ENCODE data around the gene ZNF644.

DNA sequence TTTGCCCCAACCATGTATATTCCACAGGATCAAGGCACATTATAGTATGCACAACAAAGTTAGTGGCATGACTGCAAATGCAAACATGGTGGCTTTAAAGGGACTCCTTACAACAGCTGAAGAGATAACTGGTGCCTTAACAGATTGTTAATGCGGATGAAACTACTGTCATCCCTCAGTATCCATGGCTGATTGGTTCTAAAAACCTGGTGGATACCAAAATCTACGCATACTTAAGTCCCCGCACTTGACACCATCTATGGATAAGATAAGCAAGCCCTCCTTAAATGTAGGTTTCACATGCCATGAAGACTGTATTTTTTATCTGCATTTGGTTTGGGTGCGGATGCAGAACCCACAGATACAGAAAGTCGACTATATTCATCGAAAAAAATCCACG, 73.5 kb downstream of the ZNF644 start:
- TF ChIP-seq, protein P1, sequence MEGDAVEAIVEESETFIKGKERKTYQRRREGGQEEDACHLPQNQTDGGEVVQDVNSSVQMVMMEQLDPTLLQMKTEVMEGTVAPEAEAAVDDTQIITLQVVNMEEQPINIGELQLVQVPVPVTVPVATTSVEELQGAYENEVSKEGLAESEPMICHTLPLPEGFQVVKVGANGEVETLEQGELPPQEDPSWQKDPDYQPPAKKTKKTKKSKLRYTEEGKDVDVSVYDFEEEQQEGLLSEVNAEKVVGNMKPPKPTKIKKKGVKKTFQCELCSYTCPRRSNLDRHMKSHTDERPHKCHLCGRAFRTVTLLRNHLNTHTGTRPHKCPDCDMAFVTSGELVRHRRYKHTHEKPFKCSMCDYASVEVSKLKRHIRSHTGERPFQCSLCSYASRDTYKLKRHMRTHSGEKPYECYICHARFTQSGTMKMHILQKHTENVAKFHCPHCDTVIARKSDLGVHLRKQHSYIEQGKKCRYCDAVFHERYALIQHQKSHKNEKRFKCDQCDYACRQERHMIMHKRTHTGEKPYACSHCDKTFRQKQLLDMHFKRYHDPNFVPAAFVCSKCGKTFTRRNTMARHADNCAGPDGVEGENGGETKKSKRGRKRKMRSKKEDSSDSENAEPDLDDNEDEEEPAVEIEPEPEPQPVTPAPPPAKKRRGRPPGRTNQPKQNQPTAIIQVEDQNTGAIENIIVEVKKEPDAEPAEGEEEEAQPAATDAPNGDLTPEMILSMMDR (IDR thresholded peaks at IDR 0.05), result no peak
- no peak for TF ChIP-seq EZH2 (IDR thresholded peaks at IDR 0.05; ENCODE audit: borderline replicate concordance, insufficient read depth, low read depth, low read length, poor library complexity, severe bottlenecking)
